Endothelial cell of umbilical vein (primary cell): ENCODE results near the gene LCNL1. TPM values are rescaled to one million over a fixed set of nuclear protein-coding genes. Genes with fewer than 3 reads are reported as not detected.

ENCODE experiments used
- BruUV-seq: library from RNA; stranded (reverse); fragments of 400-500 nt; replicated peaks from 2 replicates; lab custom pipeline; 2021; lab: Mats Ljungman, UMichigan
- CTCF ChIA-PET: fragments of 300-600, 350-600 bp; sonication (Branson Sonifier 250); formaldehyde crosslinking; loops from one replicate; lab custom pipeline; 2021; ENCODE audit warnings: antibody characterized with exemption, inconsistent platforms; lab: Charles Lee
- POLR2A ChIA-PET: fragments of 300-600, 350-600 bp; sonication (Branson Sonifier 250); formaldehyde crosslinking; loops from one replicate; lab custom pipeline; 2021; ENCODE audit warnings: antibody characterized with exemption, inconsistent platforms; lab: Charles Lee
- DNase-seq: peaks from one replicate; pipeline ENCODE4 v3.0.0-alpha.2; 2011; ENCODE audit warnings: low read depth, low spot score
- FAIRE-seq: peaks from 2 replicates; lab custom pipeline; 2011; peaks lifted over from hg19 to GRCh38; lab: Jason Lieb, UNC
- H2AFZ ChIP-seq: 2 replicates; pipeline ENCODE4 v1.6.0; 2012; ENCODE audit warnings: low read depth, low read length, control low read depth, inconsistent platforms
- H3K27ac ChIP-seq: 2 replicates; pipeline ENCODE4 v1.5.1; 2011; ENCODE audit warnings: low read depth, mild to moderate bottlenecking, control low read depth, low read length, moderate library complexity; ENCODE audit not compliant: insufficient read depth
- H3K27me3 ChIP-seq, 2 experiments: 2 replicates each; pipeline versions ENCODE4 v1.6.0 to v1.6.1; 2011; ENCODE audit warnings: low read length in 2 of 2, mixed read lengths in 1 of 2; ENCODE audit not compliant: control insufficient read depth in 2 of 2, insufficient read depth in 2 of 2
- H3K36me3 ChIP-seq, 2 experiments: 2 replicates in 1 of 2; 3 replicates in 1 of 2; pipeline ENCODE4 v1.5.1; 2011; ENCODE audit warnings: low read length in 2 of 2, mild to moderate bottlenecking in 1 of 2, moderate library complexity in 1 of 2; ENCODE audit not compliant: control insufficient read depth in 2 of 2, insufficient read depth in 2 of 2; ENCODE audit errors: extremely low read depth in 1 of 2
- H3K4me1 ChIP-seq: 3 replicates; pipeline ENCODE4 v1.5.1; 2011; ENCODE audit warnings: mild to moderate bottlenecking, low read length; ENCODE audit not compliant: control insufficient read depth, insufficient read depth; ENCODE audit errors: extremely low read depth
- H3K4me2 ChIP-seq: 2 replicates; pipeline ENCODE4 v1.6.1; 2011; ENCODE audit warnings: low read length, control low read depth, mixed read lengths; ENCODE audit not compliant: insufficient read depth
- H3K4me3 ChIP-seq, 3 experiments: fragments of 200-600 bp in 1 of 3; sonication (generic), shearing (Covaris generic) in 1 of 3; replicated peaks in 1 of 3; 2 replicates each; pipeline ENCODE4 v1.5.1; 2011 to 2016; ENCODE audit warnings: control low read depth in 3 of 3, low read length in 3 of 3, mild to moderate bottlenecking in 2 of 3, inconsistent platforms in 1 of 3, low read depth in 1 of 3, moderate library complexity in 1 of 3; ENCODE audit not compliant: insufficient read depth in 1 of 3
- H3K79me2 ChIP-seq: 2 replicates; pipeline ENCODE4 v1.6.0; 2012; ENCODE audit warnings: low read length, inconsistent platforms; ENCODE audit not compliant: control insufficient read depth, insufficient read depth
- H3K9ac ChIP-seq: replicated peaks from 2 replicates; pipeline ENCODE3; 2011; ENCODE audit warnings: low read length, control low read depth; ENCODE audit not compliant: insufficient read depth; ENCODE audit errors: extremely low read depth
- H3K9me1 ChIP-seq: replicated peaks from 3 replicates; pipeline ENCODE4 v1.6.0; 2011; ENCODE audit warnings: mild to moderate bottlenecking, low read length; ENCODE audit not compliant: control insufficient read depth, insufficient read depth; ENCODE audit errors: extremely low read depth
- H3K9me3 ChIP-seq: replicated peaks from 2 replicates; pipeline ENCODE4 v1.5.1; 2012; ENCODE audit warnings: low read length, inconsistent platforms; ENCODE audit not compliant: control insufficient read depth, insufficient read depth
- H4K20me1 ChIP-seq: replicated peaks from 2 replicates; pipeline ENCODE3; 2011; ENCODE audit warnings: mild to moderate bottlenecking, low read length; ENCODE audit not compliant: control insufficient read depth, insufficient read depth; ENCODE audit errors: extremely low read depth
- EZH2 ChIP-seq: IDR thresholded peaks from 2 replicates; pipeline ENCODE4 v1.6.1; 2012; ENCODE audit warnings: borderline replicate concordance, low read depth, mild to moderate bottlenecking, moderate library complexity, low read length, inconsistent platforms; ENCODE audit not compliant: severe bottlenecking
- FOS ChIP-seq: IDR thresholded peaks from 2 replicates; pipeline ENCODE4 v1.6.1; 2011; ENCODE audit warnings: mild to moderate bottlenecking, low read length, moderate library complexity, borderline replicate concordance; ENCODE audit not compliant: insufficient read depth
- GATA2 ChIP-seq: IDR thresholded peaks from 2 replicates; pipeline ENCODE4 v1.7.0; 2011; ENCODE audit warnings: low read depth, mild to moderate bottlenecking, moderate library complexity, mixed read lengths, low read length; ENCODE audit not compliant: insufficient read length, insufficient read depth
- JUN ChIP-seq: IDR thresholded peaks from 2 replicates; pipeline ENCODE4 v1.6.1; 2011; ENCODE audit warnings: borderline replicate concordance, low read depth; ENCODE audit not compliant: insufficient read length, insufficient read depth
- MYC ChIP-seq: IDR thresholded peaks from one replicate; pipeline ENCODE4 v1.6.1; 2011; ENCODE audit warnings: mild to moderate bottlenecking, low read depth, low read length
- POLR2A ChIP-seq: IDR thresholded peaks from 2 replicates; pipeline ENCODE4 v1.6.1; 2012; ENCODE audit warnings: low read depth, mild to moderate bottlenecking, control low read depth, low read length
- POLR2AphosphoS5 ChIP-seq: IDR thresholded peaks from 2 replicates; pipeline ENCODE4 v1.6.1; 2012; ENCODE audit warnings: low read depth, mild to moderate bottlenecking, control low read depth, low read length, moderate library complexity; ENCODE audit not compliant: insufficient read depth
- dilution Hi-C: fragments of 300-500 bp; cut with MboI; formaldehyde crosslinking; loops from one replicate; pipeline ENCODE4 v1.15.0; 2019; ENCODE audit warnings: low sequenced_read_pairs; ENCODE audit not compliant: extremely low pct_ligation_motif_present
- intact Hi-C: fragments of 100-400 bp; cut with micrococcal nuclease; formaldehyde crosslinking; loops from one replicate; pipeline ENCODE4 v1.10.0; 2022
- polyA plus RNA-seq, 4 experiments: library from polyadenylated mRNA; depleted of rRNA in 3 of 4; stranded (reverse) in 3 of 4; unstranded in 1 of 4; fragments of >200 nt; gene quantifications; 2 replicates each; pipeline versions ENCODE4 v1.2.1 to v1.2.3, GENCODE V29; 2011 to 2012; ENCODE audit warnings: missing spikeins in 1 of 4
- total RNA-seq: library from RNA; stranded (reverse); gene quantifications from 2 replicates; pipeline ENCODE4 v1.2.3, GENCODE V29; 2021
- TF ChIP-seq, protein P1 (sequence below), 2 donors: IDR thresholded peaks; 1 replicate in 1 of 2; 2 replicates in 1 of 2; pipeline ENCODE4 v1.5.1; 2011; ENCODE audit warnings: low read length in 2 of 2, mild to moderate bottlenecking in 2 of 2, moderate library complexity in 2 of 2, control low read depth in 1 of 2, inconsistent platforms in 1 of 2, low read depth in 1 of 2; ENCODE audit not compliant: insufficient read depth in 1 of 2; ENCODE audit errors: extremely low read depth in 1 of 2
- TF ChIP-seq, protein P2 (sequence below): IDR thresholded peaks from 2 replicates; pipeline ENCODE4 v1.6.1; 2011; ENCODE audit not compliant: insufficient read depth, insufficient read length

The LCNL1 gene
- total and polyA plus RNA-seq, 2 donors (not counting 3 experiments of a cell fraction or from before 2014, with no cell fraction given): not detected

DNA sequence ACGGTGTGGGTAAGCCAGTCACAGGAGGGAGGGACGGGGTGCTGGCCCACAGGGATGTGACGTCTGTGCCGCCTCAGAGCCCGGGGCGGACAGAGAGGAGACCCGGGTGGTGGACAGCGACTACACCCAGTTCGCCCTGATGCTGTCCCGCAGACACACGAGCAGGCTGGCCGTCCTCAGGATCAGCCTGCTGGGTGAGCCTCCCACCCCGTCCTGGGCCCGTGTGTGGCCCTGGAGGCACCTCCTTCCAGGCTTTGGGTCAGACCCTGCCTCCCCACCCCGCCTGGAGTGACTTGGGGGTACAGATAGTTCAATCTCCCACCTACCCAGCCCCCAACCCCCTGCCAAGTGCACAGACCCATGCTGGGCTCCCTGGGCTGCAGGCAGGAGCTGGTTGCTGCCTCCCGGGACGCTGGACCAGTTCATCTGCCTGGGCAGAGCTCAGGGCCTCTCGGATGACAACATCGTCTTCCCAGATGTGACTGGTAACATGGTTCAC is 29.0 kb upstream of the LCNL1 start:
- ChIA-PET POLR2A (no interaction called here), CTCF (interaction anchor here (1.0 to 1.1 kb wide), 3 partner anchors 42 to 75 kb away, joined by 3 to 5 read pairs (median 4); partner anchors contain the start of gene CLIC3)
- Histone ChIP-seq H3K79me2 (no peaks in the 10 kb centered on the region), H3K27me3 (no peaks in the 10 kb centered on the region), H3K9ac (no peak overlapping the region), H3K4me3 (no peak overlapping the region), H3K9me3 (no peaks in the 10 kb centered on the region), H3K4me1 (peaks cover 5% of the 10 kb centered on the region), H3K9me1 (no peaks in the 10 kb centered on the region), H2AFZ (no peak overlapping the region), H4K20me1 (no peaks in the 10 kb centered on the region), H3K27ac (no peak overlapping the region), H3K36me3 (no peaks in the 10 kb centered on the region), H3K4me2 (no peak overlapping the region)
- FAIRE-seq: no peak
- BruUV-seq: no TSS peak
- dilution Hi-C loops: no loop called here
- intact Hi-C loops: no loop called here
- no peak for DNase-seq
- TF ChIP-seq POLR2AphosphoS5: no peak
- TF ChIP-seq MYC: no peak

DNA sequence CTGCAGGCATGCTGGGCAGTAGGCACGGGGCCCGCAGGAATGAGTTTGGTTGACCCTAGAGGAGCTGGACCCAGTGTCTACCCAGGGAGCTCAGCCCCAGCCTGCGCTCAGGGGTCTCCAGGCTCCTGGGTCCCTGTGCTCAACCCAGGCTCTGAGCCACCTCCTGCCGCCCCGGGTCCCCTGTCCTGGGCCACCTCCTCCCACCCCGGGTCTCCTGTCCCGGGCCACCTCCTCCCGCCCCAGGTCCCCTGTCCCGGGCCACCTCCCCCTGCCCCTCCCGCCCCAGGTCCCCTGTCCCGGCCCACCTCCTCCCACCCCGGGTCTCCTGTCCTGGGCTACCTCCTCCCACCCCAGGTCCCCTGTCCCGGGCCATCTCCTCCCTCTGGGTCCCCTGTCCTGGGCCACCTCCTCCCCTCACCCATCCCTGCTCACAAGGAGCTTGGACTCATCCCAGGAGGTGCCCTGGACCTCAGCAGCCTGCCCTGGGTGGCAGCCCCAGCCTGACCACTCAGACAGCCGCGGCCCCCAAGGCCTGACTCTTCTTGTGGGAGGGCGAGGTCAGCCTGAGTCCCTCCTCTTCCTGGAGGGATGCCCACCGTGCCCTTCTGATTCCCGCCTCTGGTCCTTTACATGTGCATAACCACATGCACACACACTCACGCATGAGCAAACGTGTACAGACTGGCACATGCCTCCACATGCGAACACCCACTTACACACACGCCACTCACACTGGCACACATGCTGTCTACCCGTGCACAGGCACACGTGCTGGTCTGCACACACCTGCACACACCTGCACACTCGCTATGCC is 28.3 kb upstream of the LCNL1 start:
- H2AFZ ChIP-seq: no peak overlapping the region
- TF ChIP-seq, protein P1, sequence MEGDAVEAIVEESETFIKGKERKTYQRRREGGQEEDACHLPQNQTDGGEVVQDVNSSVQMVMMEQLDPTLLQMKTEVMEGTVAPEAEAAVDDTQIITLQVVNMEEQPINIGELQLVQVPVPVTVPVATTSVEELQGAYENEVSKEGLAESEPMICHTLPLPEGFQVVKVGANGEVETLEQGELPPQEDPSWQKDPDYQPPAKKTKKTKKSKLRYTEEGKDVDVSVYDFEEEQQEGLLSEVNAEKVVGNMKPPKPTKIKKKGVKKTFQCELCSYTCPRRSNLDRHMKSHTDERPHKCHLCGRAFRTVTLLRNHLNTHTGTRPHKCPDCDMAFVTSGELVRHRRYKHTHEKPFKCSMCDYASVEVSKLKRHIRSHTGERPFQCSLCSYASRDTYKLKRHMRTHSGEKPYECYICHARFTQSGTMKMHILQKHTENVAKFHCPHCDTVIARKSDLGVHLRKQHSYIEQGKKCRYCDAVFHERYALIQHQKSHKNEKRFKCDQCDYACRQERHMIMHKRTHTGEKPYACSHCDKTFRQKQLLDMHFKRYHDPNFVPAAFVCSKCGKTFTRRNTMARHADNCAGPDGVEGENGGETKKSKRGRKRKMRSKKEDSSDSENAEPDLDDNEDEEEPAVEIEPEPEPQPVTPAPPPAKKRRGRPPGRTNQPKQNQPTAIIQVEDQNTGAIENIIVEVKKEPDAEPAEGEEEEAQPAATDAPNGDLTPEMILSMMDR (IDR thresholded peaks at IDR 0.05; ENCODE audit: extremely low read depth in 1 of 2, insufficient read depth in 1 of 2, low read depth in 1 of 2, low read length in 2 of 2): no peak
- TF ChIP-seq, protein P2, sequence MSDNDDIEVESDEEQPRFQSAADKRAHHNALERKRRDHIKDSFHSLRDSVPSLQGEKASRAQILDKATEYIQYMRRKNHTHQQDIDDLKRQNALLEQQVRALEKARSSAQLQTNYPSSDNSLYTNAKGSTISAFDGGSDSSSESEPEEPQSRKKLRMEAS: no peak
- TF ChIP-seq POLR2AphosphoS5 (no peak), JUN (no peak), GATA2 (no peak), EZH2 (no peak), FOS (no peak), POLR2A (no peak), MYC (no peak)
- ChIA-PET POLR2A (no interaction called here), CTCF (interaction anchor here (1.0 to 1.1 kb wide), 3 partner anchors 41 to 75 kb away, joined by 3 to 5 read pairs (median 4); partner anchors contain the start of gene CLIC3)
- no peak for DNase-seq
- H3K79me2 ChIP-seq: no peaks in the 10 kb centered on the region
- BruUV-seq: no TSS peak
- no peaks in the 10 kb centered on the region for H3K9me3 ChIP-seq
- H3K4me2 ChIP-seq: no peak overlapping the region
- no peaks in the 10 kb centered on the region for H4K20me1 ChIP-seq
- H3K27me3 ChIP-seq: no peaks in the 10 kb centered on the region
- intact Hi-C loops (no loop called here), dilution Hi-C loops (no loop called here)
- no peaks in the 10 kb centered on the region for H3K9me1 ChIP-seq
- no peak for FAIRE-seq
- H3K27ac ChIP-seq: no peak overlapping the region
- H3K4me1 ChIP-seq: peaks cover 5% of the 10 kb centered on the region
- no peak overlapping the region for H3K4me3 ChIP-seq
- no peak overlapping the region for H3K9ac ChIP-seq
- no peaks in the 10 kb centered on the region for H3K36me3 ChIP-seq
